ENCODE data around the gene SLC25A39. TPM values are rescaled to one million over a fixed set of nuclear protein-coding genes. Genes with fewer than 3 reads are reported as not detected.

SLC25A39 gene
- total RNA-seq, 2 donors from 2014 or later = 115 to 267 TPM

DNA sequence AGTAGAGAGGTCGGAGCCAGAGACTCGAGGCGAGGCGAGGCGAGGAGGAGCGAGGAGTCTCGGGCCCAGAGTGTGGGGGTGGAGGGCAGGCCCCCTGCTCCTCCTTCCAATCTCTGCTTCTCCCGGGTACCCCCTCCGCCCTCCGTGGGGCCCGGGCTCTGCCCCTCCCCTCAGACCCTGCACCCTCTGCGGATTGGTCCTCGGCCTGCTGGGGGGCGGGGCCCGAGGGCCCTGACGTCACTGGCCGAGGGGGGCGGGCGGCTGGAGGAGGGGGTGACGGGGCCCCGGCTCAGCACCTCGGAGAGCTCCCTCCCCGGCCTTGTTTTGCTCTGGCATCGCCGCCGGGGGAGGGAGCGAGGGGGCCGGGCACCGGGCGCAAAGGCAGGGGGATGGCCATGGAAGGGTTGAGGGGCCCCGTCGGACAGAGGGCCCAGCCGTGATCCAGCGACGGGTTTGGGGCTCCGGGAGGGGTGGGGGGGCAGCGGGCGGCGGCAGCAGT is 16.3 kb downstream of the SLC25A39 start, which contains the start of gene RUNDC3A:
Gene RUNDC3A, plus strand, starts transcription at position 282 of the 499 bp plus-strand sequence. CDS start 232 bp downstream, outside the sequence.
- Histone ChIP-seq H3K36me3 (no peaks in the 10 kb centered on the region), H3K4me1 (no peaks in the 10 kb centered on the region), H3K4me3 (peak within 1 kb of the TSS; percentile 40), H3K9me3 (no peaks in the 10 kb centered on the region), H3K9ac (ENCODE audit: low read depth in 2 of 2, low read length in 2 of 2) (no peak within 1 kb of the TSS), H3K27me3 (peaks cover 10% of the 10 kb centered on the region), H3K27ac (no peak within 1 kb of the TSS)
- TF ChIP-seq, protein P1, sequence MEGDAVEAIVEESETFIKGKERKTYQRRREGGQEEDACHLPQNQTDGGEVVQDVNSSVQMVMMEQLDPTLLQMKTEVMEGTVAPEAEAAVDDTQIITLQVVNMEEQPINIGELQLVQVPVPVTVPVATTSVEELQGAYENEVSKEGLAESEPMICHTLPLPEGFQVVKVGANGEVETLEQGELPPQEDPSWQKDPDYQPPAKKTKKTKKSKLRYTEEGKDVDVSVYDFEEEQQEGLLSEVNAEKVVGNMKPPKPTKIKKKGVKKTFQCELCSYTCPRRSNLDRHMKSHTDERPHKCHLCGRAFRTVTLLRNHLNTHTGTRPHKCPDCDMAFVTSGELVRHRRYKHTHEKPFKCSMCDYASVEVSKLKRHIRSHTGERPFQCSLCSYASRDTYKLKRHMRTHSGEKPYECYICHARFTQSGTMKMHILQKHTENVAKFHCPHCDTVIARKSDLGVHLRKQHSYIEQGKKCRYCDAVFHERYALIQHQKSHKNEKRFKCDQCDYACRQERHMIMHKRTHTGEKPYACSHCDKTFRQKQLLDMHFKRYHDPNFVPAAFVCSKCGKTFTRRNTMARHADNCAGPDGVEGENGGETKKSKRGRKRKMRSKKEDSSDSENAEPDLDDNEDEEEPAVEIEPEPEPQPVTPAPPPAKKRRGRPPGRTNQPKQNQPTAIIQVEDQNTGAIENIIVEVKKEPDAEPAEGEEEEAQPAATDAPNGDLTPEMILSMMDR (IDR thresholded peaks at IDR 0.05) = no peak
- DNase-seq = peak; percentile 80
- intact Hi-C loops (cut with DNase I) = no loop called here

DNA sequence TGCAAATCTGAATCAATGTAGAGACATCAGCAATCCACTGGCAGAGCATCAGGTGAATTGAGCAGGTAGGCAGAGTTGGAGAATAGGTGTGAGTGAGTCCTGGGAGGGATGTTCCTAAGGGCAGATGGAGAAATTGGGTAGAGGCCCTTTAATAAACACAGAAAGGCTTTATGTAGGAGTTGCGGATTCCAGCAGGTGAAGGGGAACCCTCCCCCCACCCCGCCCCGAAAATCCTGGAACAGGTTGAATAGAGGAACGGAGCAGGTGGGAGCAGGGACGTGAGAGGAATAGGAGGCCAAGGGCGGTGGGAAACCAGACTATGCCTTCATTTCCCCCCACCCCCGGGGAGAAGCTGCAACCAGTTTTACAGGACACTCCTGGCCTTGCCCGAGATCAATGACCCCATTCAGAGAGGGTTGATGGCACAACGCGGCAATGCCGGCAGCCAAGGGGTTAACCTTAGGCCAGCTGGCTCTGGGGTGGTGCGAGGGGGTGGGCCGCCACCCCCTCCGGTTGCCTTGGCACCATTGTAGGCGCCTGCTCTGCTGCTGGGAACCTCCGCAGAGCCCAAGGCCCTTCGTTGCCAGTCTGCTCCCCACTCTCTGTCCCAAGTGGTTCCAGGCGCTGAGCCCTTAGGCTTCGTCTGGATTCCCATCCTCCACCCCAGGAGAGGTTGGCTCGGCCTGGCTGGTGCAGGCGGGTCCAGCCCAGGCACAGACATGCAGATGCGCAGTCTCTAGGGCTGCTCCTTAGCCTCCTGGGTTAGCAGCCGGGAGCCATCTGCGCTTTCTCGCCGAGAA is 17.0 kb downstream of the SLC25A39 start:
- Histone ChIP-seq H3K27me3 (peaks cover 10% of the 10 kb centered on the region), H3K9ac (ENCODE audit: low read depth in 2 of 2, low read length in 2 of 2) (no peak overlapping the region), H3K36me3 (no peaks in the 10 kb centered on the region), H3K9me3 (no peaks in the 10 kb centered on the region), H3K4me1 (no peaks in the 10 kb centered on the region), H3K27ac (no peak overlapping the region), H3K4me3 (peak overlapping the region; percentile 40)
- DNase-seq = no peak
- TF ChIP-seq, protein P1 (IDR thresholded peaks at IDR 0.05) = no peak
- intact Hi-C loops (cut with DNase I) = no loop called here

DNA sequence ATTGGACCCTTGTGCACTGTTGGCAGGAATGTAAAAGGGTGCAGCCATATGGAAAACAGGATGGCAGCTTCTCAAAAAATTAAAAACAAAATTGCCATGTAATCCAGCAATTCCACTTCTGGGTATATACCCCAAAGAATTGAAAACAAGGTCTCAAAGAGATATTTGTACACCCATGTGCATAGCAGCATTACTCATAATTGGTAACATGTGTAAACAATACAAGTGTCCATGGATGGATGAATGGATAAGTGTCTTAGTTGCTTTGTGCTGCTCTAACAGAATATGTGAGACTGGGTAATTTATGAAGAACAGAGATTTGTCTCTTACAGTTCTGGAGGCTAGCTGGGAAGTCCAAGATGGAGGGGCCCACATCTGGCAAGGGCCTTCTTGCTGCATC is 20.0 kb downstream of the SLC25A39 start:
- H3K36me3 ChIP-seq = no peaks in the 10 kb centered on the region
- H3K9ac ChIP-seq (ENCODE audit: low read depth in 2 of 2, low read length in 2 of 2) = no peak overlapping the region
- no peaks in the 10 kb centered on the region for H3K4me1 ChIP-seq
- H3K4me3 ChIP-seq = no peak overlapping the region
- H3K27me3 ChIP-seq = peaks cover 10% of the 10 kb centered on the region
- no peak for DNase-seq
- H3K9me3 ChIP-seq = no peaks in the 10 kb centered on the region
- no peak overlapping the region for H3K27ac ChIP-seq
- TF ChIP-seq, protein P1 (IDR thresholded peaks at IDR 0.05) = no peak
- intact Hi-C loops (cut with DNase I) = no loop called here

DNA sequence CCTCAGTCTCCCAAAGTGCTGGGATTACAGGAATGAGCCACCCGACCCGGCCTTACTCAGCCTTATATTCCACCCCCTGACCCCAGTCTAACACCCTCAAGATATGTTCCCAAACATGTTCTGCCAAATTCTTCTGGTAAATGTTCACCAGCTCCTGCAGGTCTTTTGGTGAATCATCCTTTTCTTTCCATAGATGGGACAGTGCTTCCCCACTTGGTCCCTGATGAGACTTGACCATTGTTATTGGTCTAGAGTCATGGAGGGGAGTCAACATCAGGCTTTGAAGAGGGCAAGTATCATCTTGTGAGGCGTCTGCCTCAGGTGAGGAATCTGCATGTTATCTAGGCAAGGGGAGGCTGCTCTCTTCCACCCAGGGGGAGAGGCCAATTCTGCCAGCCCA is 26.6 kb downstream of the SLC25A39 start:
- no peaks in the 10 kb centered on the region for H3K36me3 ChIP-seq
- H3K9ac ChIP-seq (ENCODE audit: low read depth in 2 of 2, low read length in 2 of 2) = no peak overlapping the region
- intact Hi-C loops (cut with DNase I) = no loop called here
- no peaks in the 10 kb centered on the region for H3K4me1 ChIP-seq
- no peaks in the 10 kb centered on the region for H3K9me3 ChIP-seq
- TF ChIP-seq, protein P1 (IDR thresholded peaks at IDR 0.05) = no peak
- H3K27ac ChIP-seq = no peak overlapping the region
- DNase-seq = no peak
- no peaks in the 10 kb centered on the region for H3K27me3 ChIP-seq
- H3K4me3 ChIP-seq = no peak overlapping the region

DNA sequence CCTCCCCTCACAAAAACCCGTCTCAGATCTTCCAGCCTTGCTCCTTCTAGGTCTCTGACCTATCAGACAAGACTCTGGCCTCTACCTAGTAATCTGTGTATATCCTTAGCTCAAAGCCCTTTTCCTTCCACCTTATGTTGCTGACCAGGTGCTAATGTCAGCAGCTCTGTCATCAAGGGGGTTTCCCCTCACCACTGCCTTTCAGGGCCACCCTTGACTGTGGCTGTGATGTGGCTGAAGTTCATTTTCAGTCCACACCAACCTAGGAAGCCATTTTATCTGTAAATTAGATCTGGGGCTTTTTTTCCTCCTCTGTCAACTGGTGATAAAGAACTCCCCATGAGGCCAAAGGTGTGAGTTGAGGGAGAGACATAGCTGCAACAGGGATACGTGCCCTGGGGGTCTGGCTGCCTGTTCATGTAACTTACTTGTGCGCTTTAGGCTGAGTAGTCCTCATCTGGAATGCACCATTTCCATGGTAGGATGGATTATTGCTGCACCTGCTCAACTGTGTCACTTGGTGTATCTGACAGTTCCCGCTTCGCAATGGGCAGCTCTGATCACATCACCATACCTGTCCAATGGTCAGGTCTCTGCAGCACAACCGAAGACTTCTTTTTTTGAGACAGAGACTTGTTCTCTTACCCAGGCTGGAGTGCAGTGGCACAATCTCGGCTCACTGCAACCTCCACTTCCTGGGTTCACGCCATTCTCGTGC is 31.0 kb downstream of the SLC25A39 start:
- Histone ChIP-seq H3K36me3 (no peaks in the 10 kb centered on the region), H3K9me3 (no peaks in the 10 kb centered on the region), H3K27me3 (no peaks in the 10 kb centered on the region), H3K27ac (no peak overlapping the region), H3K4me3 (no peak overlapping the region), H3K4me1 (no peaks in the 10 kb centered on the region), H3K9ac (ENCODE audit: low read depth in 2 of 2, low read length in 2 of 2) (no peak overlapping the region)
- TF ChIP-seq, protein P1 (IDR thresholded peaks at IDR 0.05) = no peak
- intact Hi-C loops (cut with DNase I) = no loop called here
- DNase-seq = no peak

Measured in colonic mucosa (tissue), 4 donors.